CD4-positive, alpha-beta T cell treated with Interleukin-17A for 4 hours (primary cell): Measurements from ENCODE around the gene KAT8.
A peak's percentile ranks its signal among the peaks of the same experiment; 100 is the strongest.
"Not testable (repeated sequence)": the region's sequence is repeated elsewhere in the genome, so short reads cannot be mapped to it uniquely, and the experiment has no call there.

Experiments
- DNase-seq: peaks from one replicate; pipeline ENCODE4 v3.0.0-alpha.2; 2020; ENCODE audit warnings: mixed read lengths

The KAT8 gene

DNA sequence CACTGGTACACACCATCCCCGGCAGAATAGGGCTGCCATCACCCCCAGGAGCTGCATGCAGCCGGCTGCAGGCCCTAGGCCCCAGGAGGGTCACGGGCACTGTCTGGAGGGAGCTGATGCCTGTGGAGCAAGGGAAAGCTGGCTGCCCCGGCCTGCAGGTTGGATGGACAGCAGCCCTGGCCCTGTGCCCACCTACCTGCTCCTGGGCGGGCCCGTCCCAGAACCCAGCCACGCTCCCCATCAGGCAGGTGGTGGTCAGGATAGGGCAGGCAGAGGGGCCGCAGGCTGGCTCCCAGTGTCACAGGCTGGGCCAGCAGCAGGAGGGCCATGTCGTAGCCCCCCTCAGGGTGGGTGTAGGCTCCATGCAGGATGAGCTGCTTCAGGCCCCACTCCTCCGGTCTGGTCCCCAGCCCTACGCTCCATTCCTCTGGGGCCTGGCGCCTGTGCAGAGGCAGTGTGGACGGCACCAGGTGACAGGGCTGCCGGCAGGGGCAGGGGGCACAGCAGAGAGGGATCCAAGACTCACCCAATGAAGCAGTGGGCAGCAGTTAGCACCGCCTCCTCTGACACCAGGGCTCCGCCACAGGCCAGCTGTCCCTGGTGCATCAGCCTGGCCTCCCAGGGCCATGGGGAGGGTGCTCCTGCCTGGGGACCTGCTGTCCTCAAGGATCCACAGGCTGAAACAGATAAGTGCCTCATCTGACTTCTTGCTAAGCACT, 32.7 kb upstream of the KAT8 start:
- no peak for DNase-seq

DNA sequence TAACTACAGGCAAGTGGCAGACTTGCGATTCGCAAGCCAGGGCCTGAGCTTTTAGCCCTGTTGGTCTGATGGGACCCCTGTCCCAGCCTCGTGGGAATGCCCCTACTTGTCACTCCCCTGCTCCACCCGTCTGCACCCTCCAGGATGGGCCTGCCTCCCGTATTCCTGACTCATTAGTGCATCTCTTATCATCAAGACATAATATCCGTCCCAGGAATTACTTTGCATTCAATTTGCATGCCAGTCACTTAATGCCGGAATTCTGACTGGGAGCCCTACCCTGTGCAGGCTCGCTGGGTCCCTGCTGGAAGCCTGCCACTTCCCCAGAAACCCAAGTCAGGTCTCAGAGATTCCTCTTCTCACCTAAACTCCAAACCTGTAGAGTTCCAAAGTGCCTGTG, 32.1 kb upstream of the KAT8 start:
- DNase-seq, result no peak

DNA sequence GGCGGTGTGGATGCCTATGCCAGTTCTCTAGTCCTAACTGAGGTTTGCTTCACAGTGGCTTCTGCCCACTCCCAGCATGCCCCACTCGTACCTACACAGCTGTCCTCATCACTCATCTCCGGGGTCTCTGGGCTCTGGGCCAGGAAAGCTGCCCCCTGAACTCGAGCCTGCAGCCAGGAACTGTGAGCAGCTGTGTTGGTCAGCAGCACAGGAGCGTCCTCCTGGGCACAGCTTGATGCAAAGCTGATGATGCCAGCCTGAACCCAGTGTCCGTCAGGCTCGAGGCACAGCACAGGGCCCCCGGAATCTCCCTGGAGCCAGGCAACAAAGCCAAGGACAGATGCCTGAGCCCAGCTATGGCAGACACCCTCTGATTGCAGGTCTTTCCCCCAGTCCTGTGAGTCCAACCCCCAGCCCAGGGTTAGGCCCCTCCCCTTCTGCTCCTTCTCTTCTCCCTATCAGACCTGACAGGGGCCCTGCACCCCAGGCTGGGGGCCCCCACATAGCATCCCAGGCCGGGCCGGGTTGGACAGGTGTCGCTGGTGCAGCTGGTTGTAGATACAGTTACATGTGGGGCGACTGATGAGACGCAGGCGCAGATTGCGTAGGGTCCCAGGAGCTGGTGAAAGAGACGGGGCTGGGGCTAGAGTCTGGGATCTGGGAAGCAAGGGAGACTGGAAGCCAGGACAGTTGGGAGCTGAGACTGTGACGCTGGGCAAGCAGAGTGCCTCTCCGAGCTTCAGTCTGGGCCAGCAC, 31.4 kb upstream of the KAT8 start:
- DNase-seq, result no peak

DNA sequence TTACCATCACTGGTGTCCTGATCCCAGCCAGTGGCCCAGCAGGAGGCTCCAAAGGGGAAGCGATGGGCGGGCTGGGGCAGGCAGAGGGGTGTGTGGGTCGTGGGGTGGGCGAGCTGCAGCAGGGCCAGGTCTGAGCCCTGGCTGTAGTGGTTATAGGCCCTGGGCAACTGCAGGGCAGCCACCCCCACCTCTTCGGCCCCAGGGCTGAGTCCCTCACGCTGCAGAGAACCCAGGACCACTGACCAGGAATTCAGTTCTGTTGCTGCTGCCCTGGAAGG, 30.9 kb upstream of the KAT8 start:
- no peak for DNase-seq

DNA sequence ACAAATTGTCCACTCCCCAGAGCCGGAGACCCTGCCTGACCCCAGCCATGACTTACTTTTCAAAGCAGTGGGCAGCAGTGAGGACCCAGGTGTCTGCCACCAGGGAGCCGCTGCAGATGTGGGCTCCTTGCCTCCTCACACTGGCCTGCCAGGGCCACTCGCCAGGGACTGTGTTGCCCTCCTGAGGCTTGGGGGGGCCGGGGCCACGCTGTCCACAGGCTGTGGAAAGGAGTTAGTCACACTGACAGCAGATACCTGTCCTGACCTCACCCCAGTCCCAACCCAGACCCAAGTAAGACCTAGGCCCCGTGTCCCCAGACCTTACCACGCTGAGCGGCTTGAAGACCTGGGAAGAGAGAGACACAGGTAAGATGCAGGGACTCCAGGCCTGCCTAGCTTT, 30.0 kb upstream of the KAT8 start:
- DNase-seq, result no peak

DNA sequence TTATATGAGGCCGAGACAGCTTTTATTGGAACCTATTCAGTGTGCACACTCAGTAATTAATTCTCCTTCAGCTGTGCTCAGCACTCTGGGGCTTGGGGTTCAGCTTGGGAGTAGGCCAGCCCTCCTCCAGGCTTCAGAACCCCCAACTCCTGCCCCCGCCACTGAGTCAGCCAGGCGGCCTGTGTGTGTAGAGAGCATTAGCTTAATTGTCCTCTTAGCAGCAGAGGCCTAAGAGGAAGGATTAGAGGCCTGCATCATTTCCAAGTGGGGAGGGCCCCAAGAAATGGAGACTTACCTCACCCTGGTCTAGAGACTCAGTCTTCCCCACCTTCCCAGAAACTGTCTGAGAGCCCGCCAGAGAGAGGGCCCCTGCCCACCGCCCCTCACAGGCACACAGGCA, 29.5 kb upstream of the KAT8 start:
- DNase-seq, result no peak

DNA sequence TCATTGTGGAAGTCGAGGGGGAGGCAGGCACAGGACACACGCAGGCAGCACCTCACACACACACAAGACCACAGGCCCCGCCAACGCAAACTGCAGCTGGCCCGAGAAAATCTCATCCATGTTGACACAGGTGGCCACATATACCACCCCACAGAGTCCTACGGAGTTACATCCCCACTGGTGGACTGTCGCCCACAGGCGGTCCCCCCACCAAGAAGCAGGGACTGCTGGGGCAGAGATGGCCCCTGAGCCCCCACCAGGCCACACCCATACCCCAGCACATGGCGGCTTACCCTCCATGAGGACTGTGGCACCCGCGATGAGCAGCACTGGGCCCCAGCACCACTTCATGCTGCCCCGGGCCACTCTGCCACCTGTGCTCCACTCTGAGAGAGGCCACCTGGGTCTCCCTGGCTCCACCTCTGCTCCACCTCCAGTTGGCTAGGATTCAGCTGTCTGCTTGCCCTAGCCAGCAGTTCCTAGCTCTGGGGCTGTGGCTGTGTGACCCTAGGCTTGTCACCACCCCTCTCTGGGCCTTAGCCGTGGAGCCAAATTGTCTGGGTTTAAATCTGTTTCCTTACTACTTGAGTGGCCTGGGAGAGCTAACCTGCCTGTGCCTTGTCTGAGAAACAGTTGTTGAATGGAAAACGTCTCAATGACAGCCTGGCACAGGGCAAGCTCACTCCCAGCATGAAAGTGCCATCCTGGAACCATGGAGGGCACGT, 28.8 kb upstream of the KAT8 start, which contains the start of gene PRSS53:
Gene PRSS53, minus strand, starts transcription at position 485 of the 725 bp plus-strand sequence. Its CDS starts 134 bp downstream, at position 351.
- no peak for DNase-seq

DNA sequence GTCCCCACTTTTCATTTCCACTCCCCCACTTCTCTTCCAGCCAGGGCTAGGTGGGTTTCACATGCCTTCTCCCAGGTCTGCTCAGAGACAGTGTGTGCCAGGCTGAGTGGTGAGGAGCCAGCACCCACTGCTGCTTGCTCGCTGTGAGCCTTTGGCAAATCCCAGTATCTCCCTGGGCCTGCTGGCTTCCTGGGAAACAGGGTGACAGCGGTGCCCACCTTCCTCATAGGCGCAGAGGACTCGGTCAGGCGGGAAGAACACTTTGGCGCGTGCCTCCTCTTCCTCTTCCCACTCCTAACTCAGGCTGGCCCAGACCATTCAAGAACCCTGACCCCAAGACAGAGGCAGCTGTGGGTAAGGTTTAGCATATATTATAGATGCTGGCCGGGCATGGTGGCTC, 28.3 kb upstream of the KAT8 start:
- DNase-seq, result no peak

DNA sequence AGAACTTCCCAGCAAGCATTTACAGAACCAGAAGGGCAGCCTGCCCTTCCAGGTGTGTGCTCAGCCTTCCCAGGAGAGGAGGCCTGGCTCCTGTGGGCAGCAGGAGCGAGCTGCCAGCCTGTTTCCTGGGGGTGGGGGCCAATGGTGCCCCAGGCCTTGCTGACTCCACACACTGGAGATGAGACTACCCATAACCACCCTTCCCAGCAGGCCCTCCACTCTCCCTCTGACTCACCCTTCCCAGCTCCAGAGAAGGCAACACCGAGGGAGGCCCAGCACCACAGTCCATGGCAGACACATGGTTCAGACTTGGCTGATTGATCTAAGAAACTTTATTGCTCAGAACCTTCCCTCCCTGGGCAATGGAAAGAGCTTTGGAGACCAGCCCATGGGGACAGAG, 26.9 kb upstream of the KAT8 start:
- no peak for DNase-seq

DNA sequence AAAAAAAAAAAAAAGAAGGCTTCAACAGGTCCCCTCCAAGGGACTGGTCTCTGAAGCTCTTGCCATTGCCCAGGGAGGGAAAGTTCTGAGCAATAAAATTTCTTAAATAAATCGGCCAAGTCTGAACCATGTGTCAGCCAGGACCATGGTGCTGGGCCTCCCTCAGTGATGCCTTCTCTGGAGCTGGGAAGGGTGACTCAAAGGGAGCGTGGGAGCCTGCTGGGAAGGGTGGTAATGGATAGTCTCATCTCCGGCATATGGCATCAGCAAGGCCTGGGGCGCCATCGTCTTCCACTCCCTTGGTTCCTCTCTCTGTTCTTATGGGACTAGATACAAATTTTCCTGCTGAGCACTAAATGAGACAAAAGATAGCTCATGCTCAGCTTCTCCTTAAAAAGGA, 25.1 kb upstream of the KAT8 start:
- DNase-seq, result no peak

DNA sequence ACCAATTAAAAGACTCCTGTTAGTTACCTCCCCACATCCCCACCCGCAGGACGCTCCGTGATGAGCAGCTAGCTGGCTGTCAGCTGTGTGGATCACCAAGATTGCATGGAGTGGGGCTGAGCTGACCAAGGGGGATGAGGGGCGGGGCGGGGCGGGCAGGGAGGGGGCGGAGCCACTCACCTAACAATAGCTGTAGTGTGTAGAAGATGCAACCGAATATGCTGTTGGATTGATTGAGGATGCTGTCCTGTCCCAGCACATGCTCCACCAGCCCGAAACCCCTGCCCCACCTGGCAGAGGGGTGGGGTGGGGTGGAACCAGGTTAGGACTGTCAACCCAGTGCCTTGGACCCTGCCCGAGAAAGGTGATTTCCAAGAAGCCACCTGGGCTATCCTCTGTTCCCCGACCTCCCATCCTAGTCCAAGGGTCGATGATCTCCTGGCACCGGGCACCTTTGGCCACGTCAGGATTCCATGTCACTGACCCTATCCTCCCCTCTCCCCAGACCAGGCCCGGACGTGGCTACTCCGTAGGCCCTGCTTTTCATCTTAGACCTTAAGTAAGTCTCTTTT, 24.2 kb upstream of the KAT8 start:
- DNase-seq, result no peak

DNA sequence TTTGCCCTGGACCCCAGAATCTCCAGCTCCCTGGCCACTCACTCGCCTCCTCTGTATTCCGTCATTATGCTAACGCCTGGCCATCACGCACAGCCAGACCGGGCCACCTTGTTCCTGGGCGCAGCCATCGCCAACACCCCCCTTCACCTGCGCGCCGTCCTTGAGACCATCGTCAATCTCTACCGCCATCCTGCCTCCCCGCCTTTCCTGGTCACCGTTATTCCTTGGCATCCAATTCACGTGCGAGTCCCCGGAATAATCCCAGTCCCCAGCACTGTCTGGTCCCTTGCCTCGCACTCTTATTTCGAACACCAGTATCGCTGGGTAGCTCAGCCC, 23.4 kb upstream of the KAT8 start:
- DNase-seq, result no peak

DNA sequence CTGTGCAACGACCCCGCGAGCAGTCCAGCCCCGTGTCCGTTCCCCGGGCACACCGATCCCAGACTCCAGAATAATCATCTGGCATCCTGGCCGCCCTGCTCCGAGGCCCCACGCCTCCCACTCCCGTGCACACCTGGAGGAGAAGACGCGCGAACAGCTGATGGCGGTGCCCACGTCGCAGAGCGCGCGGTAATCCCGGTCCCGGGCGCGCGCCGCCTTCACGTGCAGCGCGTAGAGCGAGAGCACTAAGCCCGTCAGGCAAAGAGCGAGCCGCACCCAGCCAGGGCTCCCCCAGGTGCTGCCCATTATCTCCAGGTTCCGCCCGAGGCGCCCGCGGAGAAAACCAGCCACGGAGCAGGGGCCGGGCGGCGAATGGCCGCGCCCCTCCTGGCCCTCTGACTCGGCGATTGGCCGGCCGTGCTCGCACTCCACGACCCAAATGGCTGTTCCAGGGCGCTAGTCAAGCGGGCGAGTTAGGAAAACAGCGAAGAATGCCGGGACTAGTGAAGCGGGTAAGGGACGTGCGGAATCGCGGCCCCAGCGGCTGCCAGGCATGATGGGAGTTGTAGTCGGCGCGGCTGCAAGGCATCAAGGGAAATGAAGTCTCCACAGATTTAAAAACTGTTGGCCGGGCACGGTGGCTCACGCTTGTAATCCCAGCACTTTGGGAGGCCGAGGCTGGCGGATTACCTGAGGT, 22.9 kb upstream of the KAT8 start, which contains the start of gene VKORC1:
Gene VKORC1, minus strand, starts transcription at position 374 of the 697 bp plus-strand sequence. Its CDS starts 68 bp downstream, at position 306.
- peak; percentile 91 for DNase-seq

DNA sequence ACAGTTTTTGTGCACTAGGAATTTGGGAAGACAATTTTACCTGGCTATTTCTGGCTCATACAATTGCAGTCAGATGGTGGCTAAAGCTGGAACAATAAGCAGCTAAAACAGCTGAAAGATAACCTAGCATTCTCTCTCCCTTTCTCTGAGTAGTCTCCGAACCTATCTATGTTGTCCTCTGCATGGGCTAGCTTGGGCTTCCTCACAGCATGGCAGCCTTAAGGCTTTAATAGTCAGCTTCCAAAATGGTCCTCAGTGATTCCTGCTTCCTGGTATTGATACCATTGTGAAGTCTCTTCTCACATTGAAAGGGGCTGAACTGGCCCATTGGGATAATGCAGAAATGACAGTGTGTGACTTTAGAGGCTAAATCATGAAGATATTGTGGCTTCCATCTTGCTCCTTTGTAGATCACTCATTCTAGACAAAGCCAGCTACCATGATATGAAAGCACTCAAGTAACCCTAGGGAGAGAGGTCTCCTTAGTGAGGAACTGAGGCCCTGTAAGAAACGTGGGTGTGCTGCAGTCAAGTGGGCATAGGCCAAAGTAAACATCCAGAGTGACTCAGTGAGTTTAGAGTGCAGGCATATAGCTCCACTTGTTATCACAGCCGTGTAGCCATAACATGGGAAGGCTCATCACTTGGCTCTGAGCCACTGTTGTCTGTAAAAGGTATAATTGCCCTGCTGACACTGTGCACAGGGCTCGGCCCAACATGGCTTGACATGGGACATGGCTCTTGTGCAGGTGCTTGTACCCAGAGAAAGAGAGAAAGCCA, 17.4 kb upstream of the KAT8 start:
- DNase-seq, result no peak

DNA sequence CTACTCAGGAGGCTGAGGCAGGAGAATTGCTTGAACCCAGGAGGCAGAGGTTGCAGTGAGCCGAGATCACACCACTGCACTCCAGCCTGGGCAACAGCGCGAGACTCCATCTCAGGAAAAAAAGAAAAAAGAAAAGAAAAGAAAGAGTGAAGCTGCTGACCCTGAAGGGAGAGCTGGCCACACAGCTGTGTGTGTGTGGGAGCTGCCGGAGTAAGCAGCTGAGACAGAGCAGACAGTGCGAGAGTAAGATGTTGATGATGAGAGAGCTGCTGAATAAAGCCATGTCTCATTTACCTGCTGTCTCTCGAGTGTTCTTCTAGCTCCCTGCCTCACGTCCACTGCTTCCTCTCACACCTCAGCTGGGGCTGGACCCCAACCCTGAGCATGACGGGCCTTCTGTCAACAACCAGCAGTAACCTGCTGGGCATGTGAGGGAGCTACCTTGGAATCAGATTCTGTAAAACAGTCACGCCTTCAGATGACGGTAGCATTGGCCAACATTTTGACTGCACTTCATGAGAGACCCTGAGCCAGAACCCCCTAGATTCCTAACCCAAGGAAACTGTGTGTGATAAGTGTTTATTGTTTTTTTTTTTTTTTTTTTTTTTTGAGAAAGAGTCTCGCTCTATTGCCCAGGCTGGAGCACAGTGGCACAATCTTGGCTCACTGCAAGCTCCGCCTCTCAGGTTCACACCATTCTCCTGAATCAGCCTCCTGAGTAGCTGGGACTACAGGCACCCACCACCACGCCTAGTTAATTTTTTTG, 16.4 kb upstream of the KAT8 start:
- DNase-seq, result not testable (repeated sequence)

DNA sequence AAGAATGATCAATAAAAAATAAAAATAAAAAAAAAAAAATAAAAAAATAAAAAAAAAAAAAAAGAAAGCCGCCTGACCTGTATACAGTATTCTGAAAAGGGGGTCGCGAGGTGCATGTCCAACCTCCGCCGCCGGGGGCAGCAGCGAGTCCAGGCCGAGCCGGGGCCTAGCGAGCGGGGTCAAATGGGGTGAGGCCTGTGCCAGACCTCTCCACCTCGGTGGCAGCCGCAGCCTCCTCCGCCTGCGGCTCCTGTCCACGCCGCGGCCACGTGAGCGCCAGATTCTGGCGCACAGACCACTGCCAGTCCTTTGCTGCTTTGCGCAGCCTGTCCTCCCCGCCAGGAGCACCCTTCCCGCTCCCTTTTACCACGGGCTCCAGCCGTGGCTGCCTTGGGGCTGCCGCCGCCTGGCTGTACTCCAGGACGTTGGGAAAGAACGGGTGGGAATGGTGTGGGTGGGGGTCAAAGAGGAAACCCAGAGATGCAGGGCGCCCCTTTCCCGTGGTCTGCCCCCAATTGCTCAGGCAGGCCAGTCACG, 11.7 kb upstream of the KAT8 start:
- peak; percentile 83 for DNase-seq

DNA sequence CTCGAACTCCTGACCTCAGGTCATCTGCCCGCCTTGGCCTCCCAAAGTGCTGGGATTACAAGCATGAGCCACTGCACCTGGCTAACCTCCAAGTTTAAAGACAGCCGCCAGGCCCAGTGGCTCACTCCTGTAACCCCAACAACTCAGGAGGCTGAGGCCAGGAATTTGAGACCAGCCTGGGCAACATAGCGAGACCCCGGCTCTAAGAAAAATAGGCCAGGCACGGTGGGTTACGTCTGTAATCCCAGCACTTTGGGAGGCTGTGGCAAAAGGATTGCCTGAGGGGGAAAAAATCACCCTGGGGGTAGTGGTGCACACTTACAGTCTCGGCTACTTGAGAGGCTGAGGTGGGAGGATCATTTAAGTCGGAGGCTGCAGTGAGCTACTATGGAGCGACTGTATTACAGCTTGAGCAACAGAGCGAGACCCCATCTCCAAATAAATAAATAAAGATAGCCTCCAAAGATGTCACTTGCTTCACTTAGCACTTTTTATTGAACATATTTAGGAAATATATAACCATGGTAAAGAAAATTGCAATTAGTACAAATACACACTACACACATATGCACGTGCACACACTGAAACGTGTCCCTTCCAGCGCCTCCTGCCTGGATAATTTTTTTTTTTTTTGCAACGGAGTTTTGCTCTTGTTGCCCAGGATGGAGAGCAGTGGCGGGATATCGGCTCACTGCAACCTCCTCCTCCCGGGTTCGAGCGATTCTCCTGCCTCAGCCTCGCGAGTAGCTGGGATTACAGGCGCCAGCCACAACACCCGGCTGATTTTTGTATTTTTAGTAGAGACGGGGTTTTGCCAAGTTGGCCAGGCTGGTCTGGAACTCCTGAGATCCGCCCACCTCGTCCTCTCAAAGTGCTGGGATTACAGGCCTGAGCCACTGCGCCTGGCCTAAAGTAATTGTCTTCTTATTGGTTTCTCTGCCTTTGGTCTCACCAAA, 10.7 kb upstream of the KAT8 start:
- no peak for DNase-seq

DNA sequence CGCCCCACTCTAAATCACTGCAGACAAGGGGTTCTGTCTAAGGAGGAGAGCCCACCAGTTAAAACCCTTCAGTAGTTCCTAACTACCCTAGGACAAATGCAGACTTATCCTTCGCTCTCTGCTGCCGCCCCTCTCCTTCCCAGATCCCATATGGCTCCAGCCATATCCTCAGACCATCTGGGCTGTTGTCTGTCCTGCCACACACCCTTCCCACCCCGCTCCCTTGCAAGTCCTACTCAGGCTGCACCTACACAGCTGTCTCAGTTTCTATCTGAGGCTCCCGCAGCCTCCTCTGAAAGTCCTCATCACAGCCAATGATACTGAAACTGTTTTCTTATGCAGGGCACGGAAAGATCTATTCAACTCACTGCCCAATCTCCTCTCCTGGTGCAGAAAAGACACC, 10.0 kb upstream of the KAT8 start:
- no peak for DNase-seq

DNA sequence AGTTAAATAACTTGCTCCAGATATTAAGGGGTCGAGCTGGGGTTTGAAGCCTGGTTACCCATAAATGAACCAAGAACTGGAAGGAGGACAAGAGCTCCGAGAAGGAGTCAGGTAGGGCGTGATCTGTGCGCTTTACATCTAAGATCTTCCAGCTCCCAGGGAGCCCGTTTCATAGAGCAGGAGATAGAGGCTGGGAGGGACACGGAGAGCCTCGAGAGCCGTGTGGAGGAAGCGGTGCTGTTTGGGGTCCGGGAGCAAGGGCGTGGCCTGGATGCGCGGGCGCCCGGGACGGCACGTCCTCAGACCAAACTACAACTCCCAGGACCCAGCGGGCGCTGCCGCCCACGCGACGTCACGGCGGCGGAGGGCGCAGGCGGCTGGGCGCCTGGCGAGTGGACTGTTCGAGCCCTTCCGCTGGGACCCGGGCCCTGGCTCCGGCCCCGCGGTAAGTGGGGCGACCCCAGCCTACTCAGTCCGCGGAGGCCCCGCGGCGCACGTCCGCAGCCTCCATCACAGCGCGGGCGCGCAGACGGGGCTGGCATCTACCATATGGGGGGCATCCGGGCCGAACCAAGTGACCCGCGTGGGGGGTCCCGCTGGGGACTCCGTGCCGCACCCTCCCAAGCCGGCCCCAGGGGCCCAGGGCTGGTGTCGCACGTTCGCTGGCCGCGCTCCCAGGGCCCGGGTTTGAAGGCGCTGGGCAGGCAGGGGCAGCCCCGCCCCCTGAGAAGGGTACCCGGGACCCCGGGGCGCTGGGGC, 9.2 kb upstream of the KAT8 start, which contains the start of gene BCKDK:
Gene BCKDK, plus strand, starts transcription at position 352 of the 759 bp plus-strand sequence. CDS start 838 bp downstream, outside the sequence.
- DNase-seq, result peak; percentile 76
